ENCODE measurements around the gene AZU1. TPM values are rescaled to one million over a fixed set of nuclear protein-coding genes. Genes with fewer than 3 reads are reported as not detected.

AZU1 gene
- total RNA-seq, 2 experiments from 2014 or later = not detected

Small RNA genes within 50 kb of the gene (microRNA-seq; reads per million reads assigned to microRNA genes)
- gene MIR3187 (ENCODE audit: borderline replicate concordance) (103 reads per million, percentile 65 among the genes with 10 or more reads in this experiment), gene MIR4745 (ENCODE audit: borderline replicate concordance) (31.7 reads per million, percentile 50 among the genes with 10 or more reads in this experiment)

Other genes starting within 250 kb of the AZU1 start
- gene HCN2, start 238.0 kb upstream of the AZU1 start, total RNA-seq = under 1 TPM; 0.48 to 0.53 TPM
- gene POLRMT, start 194.3 kb upstream of the AZU1 start, total RNA-seq = 10 to 100 TPM; 69.0 to 77.4 TPM
- not detected for gene FGF22, start 188.0 kb upstream of the AZU1 start, total RNA-seq
- gene RNF126, start 164.6 kb upstream of the AZU1 start, total RNA-seq = 10 to 100 TPM; 83.0 to 91.3 TPM
- 10 to 100 TPM in 1 of 2 experiments, 1 to 10 TPM in 1; 8.5 to 10.1 TPM for gene FSTL3, start 151.4 kb upstream of the AZU1 start, total RNA-seq
- not detected for gene PRSS57, start 132.4 kb upstream of the AZU1 start, total RNA-seq
- under 1 TPM in 1 of 2 experiments, not detected in 1; 0.18 TPM for gene PALM, start 118.9 kb upstream of the AZU1 start, total RNA-seq
- gene MISP, start 76.7 kb upstream of the AZU1 start, total RNA-seq = under 1 TPM in 1 of 2 experiments, not detected in 1; 0.07 TPM
- 100 to 1,000 TPM; 584 to 738 TPM for gene PTBP1, start 30.4 kb upstream of the AZU1 start, total RNA-seq
- not detected for gene PLPPR3, start 5.9 kb upstream of the AZU1 start, total RNA-seq
- not detected for gene PRTN3, start 13.2 kb downstream of the AZU1 start, total RNA-seq
- gene ELANE, start 24.5 kb downstream of the AZU1 start, total RNA-seq = not detected
- gene CFD, start 31.8 kb downstream of the AZU1 start, total RNA-seq = 1 to 10 TPM in 1 of 2 experiments, under 1 TPM in 1; 0.79 to 1.5 TPM
- gene MED16, start 65.3 kb downstream of the AZU1 start, total RNA-seq = 10 to 100 TPM; 52.6 to 70.3 TPM
- not detected for gene RNU6-9, start 65.6 kb downstream of the AZU1 start, total RNA-seq
- 10 to 100 TPM; 73.7 to 83.3 TPM for gene R3HDM4, start 85.4 kb downstream of the AZU1 start, total RNA-seq
- gene KISS1R, start 89.5 kb downstream of the AZU1 start, total RNA-seq = 10 to 100 TPM; 14.3 to 18.4 TPM
- 10 to 100 TPM; 25.1 to 36.0 TPM for gene ARID3A, start 98.2 kb downstream of the AZU1 start, total RNA-seq
- gene WDR18, start 156.5 kb downstream of the AZU1 start, total RNA-seq = 10 to 100 TPM; 71.6 to 87.8 TPM
- gene GRIN3B, start 172.6 kb downstream of the AZU1 start, total RNA-seq = under 1 TPM in 1 of 2 experiments, not detected in 1; 0.09 TPM
- 100 to 1,000 TPM; 106 to 128 TPM for gene TMEM259, start 193.3 kb downstream of the AZU1 start, total RNA-seq
- gene RNU6-2, start 193.7 kb downstream of the AZU1 start, total RNA-seq = not detected
- gene CNN2, start 198.8 kb downstream of the AZU1 start, total RNA-seq = 100 to 1,000 TPM; 108 to 130 TPM
- gene ABCA7, start 212.3 kb downstream of the AZU1 start, total RNA-seq = 10 to 100 TPM; 14.4 to 16.9 TPM
- gene ARHGAP45, start 239.3 kb downstream of the AZU1 start, total RNA-seq = 100 to 1,000 TPM; 107 to 137 TPM

Data from activated CD4-positive, alpha-beta T cell treated with anti-CD3 and anti-CD28 coated beads for 36 hours (primary cell).